Measurements from ENCODE around the gene NAV2.

- no peak for TF ChIP-seq SIN3A (IDR thresholded peaks at IDR 0.05; ENCODE audit: borderline replicate concordance, insufficient read depth, low read depth, low read length)
- TF ChIP-seq POLR2AphosphoS5 (IDR thresholded peaks at IDR 0.05; ENCODE audit: low read depth, low read length), result no peak
- TF ChIP-seq CTCF (IDR thresholded peaks at IDR 0.05), result no peak
- no peak for TF ChIP-seq REST (IDR thresholded peaks at IDR 0.05; ENCODE audit: insufficient read depth in 1 of 2, low read depth in 2 of 2, low read length in 1 of 2)
Measured at GRCh38 chr11:19912958-19913892, 200.6 kb downstream of the NAV2 start.
